GM21786 (cell line): ENCODE data around the gene SBSN.

Experiments
- ATAC-seq: cut with Tn5 transposase; IDR thresholded peaks from one replicate; pipeline ENCODE4 v1.9.1; 2021; ENCODE audit not compliant: unreplicated experiment

Gene SBSN

DNA sequence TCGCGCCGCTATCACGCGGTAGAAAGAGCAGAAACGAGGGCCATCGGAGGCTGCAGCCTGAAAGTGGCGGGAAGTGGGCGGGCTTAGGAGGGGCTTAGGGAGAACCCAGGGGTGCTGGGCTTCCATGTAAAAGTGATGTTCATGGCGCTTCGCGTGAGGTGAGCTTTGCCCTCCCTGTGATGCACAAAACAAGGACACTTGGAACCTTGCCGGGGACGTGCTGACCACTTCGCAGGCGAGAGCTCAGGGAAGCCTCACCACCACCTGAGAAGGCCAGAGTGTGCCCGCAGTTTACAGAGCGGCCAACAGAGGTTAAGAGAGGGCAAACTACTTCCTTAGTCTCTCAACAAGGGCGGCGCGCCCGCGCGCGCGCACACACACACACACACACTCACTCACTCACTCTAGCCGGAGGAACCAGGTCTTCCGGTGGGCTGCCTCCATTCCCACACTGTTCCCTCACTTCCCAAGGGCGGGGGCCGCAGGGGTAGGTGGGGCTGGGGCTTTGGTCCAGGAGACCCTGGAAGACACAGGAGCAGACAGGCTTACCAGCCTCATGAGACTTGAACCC, 5.8 kb upstream of the SBSN start:
- ATAC-seq = no peak

DNA sequence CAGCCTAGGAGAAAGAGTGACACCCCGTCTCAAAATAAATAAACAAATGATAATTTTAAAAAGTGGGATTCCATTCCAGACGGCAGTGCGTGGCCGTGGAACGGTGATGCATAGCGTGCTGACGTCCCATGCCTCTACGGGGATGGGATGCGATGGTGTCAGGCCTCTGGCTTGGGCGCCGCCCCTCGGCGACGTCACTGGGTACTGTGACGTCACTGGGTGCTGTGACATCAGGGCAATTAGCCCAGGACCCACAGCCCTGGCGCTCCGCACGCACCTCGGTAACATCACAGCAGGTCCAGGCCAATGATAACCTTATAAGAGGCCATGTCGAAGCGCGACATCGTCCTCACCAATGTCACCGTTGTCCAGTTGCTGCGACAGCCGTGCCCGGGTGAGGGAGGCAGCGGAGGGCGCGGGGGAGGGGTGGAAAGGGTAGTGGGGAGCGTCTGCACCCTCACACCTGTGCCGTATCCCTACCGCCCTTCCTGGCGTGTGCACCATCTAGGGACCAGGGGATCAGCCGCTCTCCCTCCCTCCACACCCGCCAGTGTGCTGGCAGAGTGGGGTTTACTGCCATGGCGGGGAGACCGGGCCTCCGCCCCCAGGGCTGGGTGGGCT, 5.2 kb upstream of the SBSN start, which contains the start of gene GAPDHS:
TSS of gene GAPDHS (plus strand) at position 256 of the 621 bp plus-strand sequence. CDS start at position 328, 72 bp downstream.
- no peak for ATAC-seq

DNA sequence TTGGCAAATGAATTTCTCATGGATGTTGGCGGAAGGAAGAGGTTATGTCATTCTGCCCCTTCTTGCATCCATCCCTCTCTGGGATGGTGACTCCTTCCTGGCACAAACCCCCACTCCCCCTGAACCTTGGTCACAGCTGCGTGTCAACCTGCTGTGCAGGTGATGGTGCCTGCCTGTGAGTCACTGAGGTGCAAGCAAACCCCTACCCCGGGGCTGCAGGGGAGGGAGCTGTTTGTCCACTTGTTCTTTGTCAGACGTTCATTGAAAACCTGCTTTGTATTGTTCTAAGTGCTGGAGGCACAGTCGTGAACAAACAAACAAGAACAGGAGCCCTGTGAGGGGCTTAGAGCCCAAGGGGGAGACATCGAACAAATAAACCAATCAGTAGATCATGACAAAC, 3.2 kb upstream of the SBSN start:
- ATAC-seq = no peak

DNA sequence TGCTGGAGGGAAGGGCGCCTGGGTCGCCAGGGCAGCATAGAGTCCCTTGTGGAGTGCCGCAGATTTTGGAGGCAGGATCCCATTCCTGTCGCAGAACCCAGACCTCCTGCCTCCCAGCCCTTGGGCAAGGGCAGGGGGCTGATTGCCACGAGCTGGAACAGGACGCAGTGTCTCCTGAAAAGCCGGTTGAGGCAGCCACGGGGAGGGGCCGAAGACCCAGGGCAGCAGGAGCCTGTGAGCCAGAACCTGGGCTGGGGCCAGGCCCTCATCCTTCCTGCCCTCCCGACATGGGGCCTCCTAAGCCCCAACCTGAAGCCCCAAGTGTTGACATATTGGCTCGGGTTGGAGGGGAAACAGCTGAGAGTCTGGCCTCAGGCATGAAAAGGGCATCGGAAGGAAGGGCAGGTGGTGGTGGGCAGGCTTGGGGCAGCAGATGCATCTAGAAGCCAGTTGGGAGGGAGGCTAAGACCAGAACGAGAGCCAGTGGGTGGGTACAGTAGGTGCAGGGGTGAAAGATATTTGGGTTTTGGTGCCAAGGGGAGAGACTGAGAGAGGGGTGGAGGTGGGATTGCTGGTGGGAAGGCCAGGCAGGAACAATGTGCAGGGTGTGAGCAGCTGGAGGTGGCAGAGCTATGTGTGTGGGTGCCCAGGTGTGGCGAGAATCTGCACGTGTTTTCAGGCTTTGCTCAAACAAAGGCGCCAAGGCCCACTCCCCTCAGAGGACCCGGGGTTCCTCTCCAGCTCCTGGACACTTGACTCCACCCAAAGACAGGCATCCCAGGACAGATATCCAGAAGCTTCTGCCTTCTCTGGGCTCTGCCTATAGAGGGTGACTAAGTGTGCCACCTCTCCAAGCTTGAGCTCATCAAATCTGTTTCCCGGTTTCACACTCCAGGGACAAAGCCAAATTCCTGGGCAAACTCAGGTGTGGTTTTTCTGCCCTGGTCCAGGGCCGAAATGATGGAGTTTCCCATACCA, 1.4 kb upstream of the SBSN start:
- no peak for ATAC-seq

DNA sequence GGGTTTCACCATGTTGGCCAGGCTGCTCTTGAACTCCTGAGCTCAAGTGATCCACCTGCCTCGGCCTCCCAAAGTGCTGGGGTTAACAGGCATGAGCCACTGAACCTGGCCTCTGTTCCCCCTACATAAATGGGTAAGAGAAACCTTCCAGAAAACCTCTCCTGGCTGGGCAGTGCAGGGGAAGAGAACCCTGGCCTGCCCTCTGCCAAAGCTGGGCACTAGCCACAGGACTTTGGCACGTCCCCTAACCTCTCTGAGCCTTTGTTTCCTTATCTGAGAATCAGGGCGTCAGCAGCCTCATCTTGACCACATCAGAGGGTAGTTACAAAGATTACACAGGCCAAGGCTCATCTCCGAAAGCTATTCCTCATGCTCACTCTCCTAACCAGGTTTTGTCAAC, 2.2 kb downstream of the SBSN start:
- ATAC-seq = no peak

DNA sequence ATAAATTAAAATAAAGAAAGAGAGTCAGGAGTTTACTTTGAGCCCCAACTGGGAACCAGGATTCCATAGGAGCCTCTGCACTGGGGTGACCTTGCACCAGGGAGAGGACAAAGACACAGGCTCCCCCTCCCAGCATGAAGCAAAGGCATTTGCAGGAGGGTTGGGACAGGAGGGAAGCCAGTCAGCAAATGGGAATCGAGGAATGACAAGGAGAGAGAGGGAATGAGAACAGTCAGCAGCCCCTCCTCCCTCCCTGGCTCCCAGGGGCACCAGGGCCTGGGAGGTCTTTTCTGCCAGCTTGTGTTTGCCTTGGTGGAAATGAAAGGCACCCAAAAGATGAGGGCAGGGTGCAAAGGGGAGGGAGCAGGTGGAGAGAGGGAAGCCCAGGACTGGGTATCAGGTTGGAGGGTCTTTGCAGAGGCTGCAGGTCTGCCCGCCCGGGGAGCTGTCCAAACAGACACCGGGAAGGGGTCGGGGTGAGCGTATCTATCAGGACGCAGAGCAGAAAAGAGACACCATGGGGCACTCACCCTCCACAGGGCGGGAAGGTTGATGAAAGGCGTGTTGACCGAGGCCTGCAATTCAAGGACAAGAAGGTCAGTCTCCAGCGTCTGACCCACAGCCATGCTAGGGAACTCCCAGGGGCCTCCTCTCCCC, 3.8 kb downstream of the SBSN start:
- no peak for ATAC-seq

DNA sequence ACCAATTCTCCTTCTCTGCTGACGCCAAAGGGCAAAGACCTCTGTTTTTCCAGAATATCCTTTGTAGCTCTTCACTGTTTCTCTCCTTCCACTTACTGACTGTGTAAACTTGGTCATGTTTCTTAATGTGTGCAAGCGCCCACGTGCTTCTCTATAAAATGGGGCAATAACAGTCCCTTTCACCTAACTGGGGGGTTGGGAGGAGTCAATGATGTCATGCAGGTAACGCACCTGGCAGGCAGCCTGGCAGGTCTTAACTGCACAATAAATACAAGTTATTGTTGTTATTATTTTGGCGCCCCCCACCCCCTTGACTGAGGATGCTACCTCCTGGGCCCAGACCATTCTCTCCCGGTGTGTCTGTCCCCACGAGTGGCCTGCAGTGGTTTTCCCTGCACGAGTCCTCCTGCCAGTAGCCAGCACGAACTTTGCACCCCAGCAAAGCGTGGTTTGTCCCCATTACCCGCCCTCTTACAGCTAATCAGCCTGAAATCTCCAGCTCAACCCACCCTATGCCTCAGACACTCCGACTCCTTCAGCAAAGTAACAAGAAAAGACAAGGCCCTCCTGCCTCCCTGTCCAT, 5.3 kb downstream of the SBSN start:
- ATAC-seq = no peak

DNA sequence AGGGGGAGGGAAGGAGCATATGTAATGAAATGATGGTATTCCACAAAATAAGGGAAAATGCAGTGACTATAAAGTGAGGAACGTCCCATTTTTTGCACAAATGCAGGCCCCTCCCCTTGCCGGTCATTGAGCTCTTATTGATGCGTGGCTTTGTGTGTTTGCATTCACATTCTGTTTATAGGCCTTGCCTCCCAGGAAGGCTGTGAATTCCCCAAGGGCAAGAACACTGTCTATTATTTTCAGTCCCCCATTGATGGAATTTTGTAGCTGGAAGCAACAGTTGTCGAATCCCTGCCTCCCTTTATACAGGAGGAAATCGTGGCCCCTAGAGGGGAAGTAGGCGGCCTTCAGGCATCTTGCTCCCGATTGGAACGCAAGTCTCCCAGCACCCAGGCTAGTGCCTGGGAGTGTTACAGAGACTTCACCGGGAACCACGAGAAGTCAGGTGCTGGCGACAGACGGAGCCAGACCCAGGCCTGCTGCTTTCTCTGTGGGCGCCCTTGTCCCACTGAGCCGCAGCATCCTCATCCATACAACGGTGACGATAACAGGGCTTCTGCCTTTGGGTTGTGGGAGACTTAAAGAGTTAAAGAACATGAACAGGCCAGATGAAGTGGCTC, 6.9 kb downstream of the SBSN start:
- no peak for ATAC-seq

DNA sequence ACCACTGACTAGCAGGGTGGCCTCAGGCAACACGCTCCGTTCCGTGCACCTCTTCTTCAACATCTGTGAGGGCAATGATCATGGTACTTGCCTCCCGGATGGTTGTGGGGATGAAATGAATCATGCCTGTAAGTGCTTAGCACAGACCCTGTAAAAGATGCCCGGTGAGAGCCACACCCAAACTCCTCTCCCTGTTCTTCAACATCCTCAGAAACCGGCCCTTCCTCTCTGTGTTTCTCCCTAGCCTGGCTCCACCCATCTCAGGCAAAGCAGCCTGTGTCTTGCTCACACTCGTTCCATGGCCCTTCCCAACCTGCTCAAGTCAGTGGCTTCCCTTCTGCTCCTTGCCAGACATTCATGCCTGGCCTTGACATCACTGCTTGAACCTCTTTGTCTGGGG, 8.8 kb downstream of the SBSN start:
- ATAC-seq = no peak

DNA sequence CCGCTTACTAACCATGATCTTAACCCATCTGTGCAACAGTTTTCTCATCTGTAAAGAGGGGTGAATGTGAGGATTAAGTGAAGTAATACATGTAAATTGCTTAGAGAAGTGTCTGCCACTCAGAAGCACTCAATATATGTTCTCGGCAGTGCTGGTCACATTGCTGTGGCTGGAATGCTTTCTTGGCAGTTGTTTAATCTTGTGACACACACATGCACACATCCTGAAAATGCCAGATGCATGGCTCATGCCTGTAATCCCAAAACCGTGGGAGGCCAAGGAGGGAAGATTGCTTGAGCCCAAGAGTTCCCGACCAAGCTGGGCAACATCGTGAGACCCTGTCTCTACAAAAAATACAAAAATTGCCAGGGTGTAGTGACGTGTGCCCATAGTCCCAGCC, 9.8 kb downstream of the SBSN start:
- no peak for ATAC-seq

DNA sequence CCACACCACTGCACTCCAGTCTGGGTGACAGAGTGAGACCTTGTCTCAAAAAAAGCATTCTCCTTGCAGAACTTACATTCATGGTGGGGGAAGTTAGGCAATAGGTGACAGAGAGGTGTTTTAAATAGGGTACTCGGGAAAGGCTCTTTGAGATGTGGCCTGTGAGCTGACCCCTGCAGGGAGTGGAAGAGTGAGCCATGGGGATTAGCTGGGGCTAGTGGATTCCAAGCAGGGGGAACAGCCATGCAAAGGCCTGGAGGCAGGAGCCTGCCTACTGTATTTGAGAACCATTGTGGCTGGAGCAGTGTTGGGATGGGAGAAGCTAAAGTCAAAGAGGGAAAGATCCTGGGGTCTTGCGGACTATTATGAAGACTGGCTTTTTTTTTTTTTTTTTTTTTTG, 10.8 kb downstream of the SBSN start:
- ATAC-seq = no peak

DNA sequence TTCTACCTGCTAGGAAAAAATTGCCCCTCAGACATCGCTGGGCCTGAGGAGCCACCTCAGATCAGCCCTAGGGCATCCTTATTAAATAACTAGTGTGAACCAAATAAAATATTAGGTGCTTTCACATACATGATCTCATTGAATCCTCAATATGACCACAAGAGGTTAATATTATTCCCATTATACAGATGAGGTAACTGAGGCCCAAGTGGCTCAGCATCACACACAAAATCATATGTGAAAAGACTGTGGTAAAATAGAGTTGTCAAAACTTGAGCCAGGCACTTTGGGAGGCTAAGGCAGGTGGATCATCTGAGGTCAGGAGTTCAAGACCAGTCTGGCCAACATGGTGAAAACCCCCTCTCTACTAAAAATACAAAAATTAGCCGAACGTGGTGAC, 11.8 kb downstream of the SBSN start:
- ATAC-seq = no peak

DNA sequence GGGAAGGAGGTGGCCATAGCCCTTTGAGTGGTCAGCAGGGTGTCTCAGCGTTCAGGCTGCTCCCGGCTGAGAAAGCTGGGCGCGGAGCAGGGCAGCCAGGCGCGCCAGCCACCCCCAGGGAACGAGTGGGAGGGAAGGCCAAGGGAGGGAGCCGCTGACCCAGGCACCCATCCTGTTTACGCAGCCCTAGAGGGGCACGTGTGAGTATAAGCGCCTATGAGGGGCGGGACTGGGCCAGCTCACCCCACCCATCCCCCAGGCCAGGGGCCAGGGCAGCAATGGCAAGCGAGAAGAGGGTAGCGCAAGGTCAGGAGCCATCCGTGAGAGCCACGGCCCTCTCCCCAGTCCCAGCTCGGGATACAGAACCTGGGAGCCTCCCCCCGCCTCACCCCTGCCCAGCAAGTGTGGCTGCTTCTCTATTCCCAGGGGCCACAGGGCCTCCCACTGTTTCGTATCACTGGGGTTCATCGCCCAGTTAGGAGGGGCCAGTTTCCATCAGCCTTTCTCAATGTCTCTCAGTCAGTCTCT, 13.8 kb downstream of the SBSN start:
- no peak for ATAC-seq

DNA sequence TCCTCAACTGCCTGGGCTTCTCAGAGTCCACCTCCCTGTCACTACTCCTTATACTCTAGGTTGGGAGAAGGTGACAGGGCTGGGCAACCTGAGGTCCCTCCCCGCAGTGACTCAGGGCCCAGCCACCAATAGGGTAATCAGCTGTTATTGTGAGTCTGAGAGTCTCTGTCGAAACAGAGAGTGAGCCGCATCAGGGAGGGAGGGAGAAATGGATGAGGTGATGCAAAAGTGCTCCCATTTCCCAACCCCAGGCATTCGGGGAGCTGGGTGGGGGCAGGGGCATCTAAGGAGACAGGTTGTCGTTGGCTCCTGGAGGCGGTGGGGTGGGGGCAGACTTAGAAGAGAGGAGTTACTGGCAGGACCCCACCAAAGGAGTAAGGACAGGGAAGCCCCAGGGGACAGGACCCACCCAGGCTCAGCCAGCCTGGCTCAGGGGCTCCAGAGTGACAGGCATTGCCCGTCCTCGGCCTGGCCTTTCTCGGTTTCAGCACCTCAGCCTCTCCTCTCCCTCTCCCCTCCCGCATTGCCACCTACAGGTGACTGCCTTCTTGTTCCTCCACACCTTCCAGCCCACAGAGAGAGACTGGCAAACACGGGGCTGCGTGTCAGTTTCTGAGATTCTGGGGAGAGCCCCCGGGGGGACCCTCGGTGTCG, 14.4 kb downstream of the SBSN start, which contains the start of gene DMKN:
TSS of gene DMKN (minus strand) at position 22 of the 654 bp plus-strand sequence. CDS start 174 bp downstream, outside the sequence.
- ATAC-seq = no peak

DNA sequence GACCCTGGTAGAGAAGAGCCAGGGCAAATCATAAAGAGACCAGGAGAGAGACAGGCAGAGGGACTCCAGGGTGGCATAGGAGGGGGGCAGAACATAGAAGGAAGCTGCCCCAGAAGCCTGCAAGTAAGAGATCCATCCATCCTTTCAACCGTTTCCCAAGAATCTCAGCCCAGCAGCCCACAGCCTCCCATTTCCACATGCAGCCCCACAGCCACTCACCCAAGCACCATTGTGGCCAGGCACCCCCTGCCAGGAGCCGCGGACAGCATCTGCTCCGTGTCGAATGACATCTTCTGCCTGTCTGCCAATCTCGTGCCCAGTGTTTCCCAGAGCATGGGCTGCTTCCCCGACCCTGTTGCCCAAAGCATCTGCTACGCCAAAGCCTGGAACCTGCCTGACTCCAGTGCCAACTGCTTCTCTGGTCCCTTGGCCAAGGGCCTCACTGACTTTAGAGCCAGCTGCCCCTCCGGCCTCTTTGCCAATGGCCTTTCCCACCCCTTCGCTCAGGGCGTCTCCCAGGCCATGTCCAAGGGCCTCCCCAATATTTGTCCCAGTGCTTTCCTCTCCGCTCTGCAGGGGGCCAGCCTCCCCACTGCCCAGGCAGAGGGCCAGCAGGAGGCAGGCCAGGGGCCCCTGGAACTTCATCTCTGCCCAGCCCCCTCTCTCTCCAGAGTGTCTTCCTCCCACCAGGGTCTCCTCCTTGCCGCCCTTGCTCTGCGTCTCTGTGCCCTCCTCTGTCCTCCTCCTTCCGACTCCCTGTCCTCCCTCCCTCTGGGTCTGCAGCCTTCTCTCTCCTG, 15.1 kb downstream of the SBSN start:
- ATAC-seq = no peak

DNA sequence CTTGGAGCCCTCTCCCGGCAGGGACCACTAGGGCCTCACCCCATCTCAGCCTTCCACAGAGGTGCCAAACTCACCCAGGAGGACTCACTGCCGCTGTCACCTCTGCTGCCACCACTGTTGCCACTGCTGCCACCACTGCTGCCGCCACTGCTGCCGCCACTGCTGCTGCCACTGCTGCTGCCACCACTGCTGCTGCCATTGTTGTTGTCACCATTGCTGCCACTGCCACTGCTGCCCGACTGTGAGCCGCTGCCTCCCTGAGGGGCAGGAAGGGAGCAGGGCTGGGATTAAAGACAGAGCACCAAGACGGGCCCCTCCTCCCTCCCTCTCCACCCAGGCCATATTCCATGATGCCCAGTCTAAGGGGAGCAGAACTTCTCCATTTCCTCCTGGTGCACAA, 16.8 kb downstream of the SBSN start:
- ATAC-seq = no peak

DNA sequence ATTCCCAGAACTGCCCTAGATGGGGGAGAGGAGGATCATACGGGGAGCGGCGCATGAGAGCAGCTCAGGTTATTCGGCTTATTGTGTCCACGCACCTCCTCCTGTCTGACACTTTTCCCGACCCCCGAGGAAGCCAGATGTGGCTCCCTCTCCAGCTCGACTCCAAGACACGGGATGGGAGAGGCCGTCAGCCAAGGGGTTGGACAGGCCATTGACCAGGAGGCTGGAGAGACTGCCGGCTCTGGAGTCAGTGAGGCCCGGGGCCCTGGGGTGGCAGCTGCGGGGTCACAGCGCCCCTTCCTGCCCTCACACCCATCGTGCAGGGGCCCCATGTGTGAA, 17.5 kb downstream of the SBSN start:
- no peak for ATAC-seq

DNA sequence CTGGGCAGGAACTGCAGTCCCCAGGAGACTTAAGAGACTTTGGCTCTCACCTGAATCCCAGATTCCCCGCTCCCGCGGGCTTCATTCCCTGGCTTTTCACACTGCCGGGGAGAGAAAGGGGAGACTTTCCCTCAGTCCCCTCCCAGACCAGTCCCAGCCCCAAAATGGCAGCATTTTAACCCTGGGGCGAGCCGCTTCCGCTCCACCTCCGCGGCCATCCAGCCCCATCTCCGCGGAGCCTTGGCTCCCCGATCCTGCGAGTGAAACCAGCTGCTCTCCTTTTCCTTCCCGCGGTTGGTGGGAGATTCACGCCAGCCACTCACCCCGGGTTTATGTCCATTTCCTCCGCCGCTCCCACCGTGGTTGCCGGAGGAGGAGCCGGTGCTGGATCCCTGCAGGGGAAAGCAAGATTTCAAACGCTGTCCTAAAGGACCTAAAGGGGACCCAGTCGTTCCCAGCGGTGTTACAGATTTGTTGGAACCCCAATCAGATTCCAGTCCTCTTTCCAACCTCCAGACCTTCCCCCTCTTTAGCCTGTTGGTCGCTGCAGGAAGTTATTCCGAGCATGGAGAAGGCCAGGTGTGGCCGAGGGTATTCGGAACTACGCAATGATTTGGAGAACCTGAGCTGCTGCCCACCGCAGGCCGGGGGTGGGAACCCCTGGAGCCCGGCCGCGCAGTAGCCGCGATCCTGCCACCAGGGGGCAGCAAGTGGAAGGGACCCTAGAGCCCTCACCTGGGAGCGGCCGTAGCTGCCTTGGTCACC, 18.1 kb downstream of the SBSN start:
- peak; percentile 66 for ATAC-seq
